GM12878 (cell line): Measurements from ENCODE around the gene ATP8A1. TPM values are rescaled to one million over a fixed set of nuclear protein-coding genes. Genes with fewer than 3 reads are reported as not detected.

ENCODE experiments used
- ATAC-seq: fragments of 200-7000 bp; cut with Tn5 transposase; 3 replicates; pipeline ENCODE4 v1.9.1; 2020; ENCODE audit warnings: mild to moderate bottlenecking, moderate library complexity
- BruUV-seq: library from RNA; stranded (reverse); fragments of 400-500 nt; replicated peaks from 2 replicates; lab custom pipeline; 2021; lab: Mats Ljungman, UMichigan
- CTCF ChIA-PET: fragments of 300-600 bp; sonication (Branson Sonifier 250); formaldehyde crosslinking; extraction: SDS; loops from one replicate; lab custom pipeline; 2021; ENCODE audit warnings: inconsistent platforms; lab: Yijun Ruan, JAX
- POLR2A ChIA-PET: fragments of 350-600 bp; formaldehyde crosslinking; extraction: SDS; loops from one replicate; lab custom pipeline; 2021; ENCODE audit warnings: inconsistent platforms; lab: Charles Lee
- RAD21 ChIA-PET: fragments of 300-600 bp; sonication (Branson Sonifier 250); formaldehyde crosslinking; loops from one replicate; lab custom pipeline; 2023; ENCODE audit warnings: antibody characterized with exemption; ENCODE audit not compliant: unreplicated experiment; lab: Charles Lee
- SMC1A ChIA-PET: fragments of 300-600 bp; sonication (Branson Sonifier 250); formaldehyde crosslinking; loops from one replicate; lab custom pipeline; 2023; ENCODE audit not compliant: unreplicated experiment, uncharacterized antibody; lab: Charles Lee
- DNase-seq: peaks from one replicate; pipeline ENCODE4 v3.0.0-alpha.2; 2011; ENCODE audit warnings: low read depth, low spot score
- FAIRE-seq: peaks from 3 replicates; lab custom pipeline; 2011; peaks lifted over from hg19 to GRCh38; lab: Jason Lieb, UNC
- H2AFZ ChIP-seq: 2 replicates; pipeline ENCODE4 v1.6.0; 2011; ENCODE audit warnings: low read depth, low read length, control low read depth; ENCODE audit not compliant: control insufficient read depth
- H3K27ac ChIP-seq: 2 replicates; pipeline ENCODE4 v1.5.1; 2011; ENCODE audit warnings: control low read depth; ENCODE audit not compliant: control insufficient read depth, insufficient read depth
- H3K27me3 ChIP-seq, 2 experiments: replicated peaks in 1 of 2; 2 replicates each; pipeline versions ENCODE4 v1.6.0 to v1.6.1; 2011; ENCODE audit warnings: low read length in 1 of 2; ENCODE audit not compliant: control insufficient read depth in 2 of 2, insufficient read depth in 2 of 2
- H3K36me3 ChIP-seq, 2 experiments: 2 replicates each; pipeline ENCODE4 v1.5.1; 2011; ENCODE audit warnings: low read length in 1 of 2; ENCODE audit not compliant: control insufficient read depth in 2 of 2, insufficient read depth in 2 of 2
- H3K4me1 ChIP-seq: 2 replicates; pipeline ENCODE4 v1.6.1; 2011; ENCODE audit warnings: mild to moderate bottlenecking, low read length, moderate library complexity, mixed read lengths; ENCODE audit not compliant: control insufficient read depth, insufficient read depth
- H3K4me2 ChIP-seq: 2 replicates; pipeline ENCODE4 v1.6.0; 2011; ENCODE audit warnings: control low read depth; ENCODE audit not compliant: control insufficient read depth, insufficient read depth
- H3K4me3 ChIP-seq: fragments of 200-600 bp; sonication (generic); 2 replicates; pipeline ENCODE4 v1.5.1; 2016
- H3K79me2 ChIP-seq: 2 replicates; pipeline ENCODE4 v1.6.0; 2011; ENCODE audit warnings: low read length; ENCODE audit not compliant: control insufficient read depth, insufficient read depth
- H3K9ac ChIP-seq: 2 replicates; pipeline ENCODE4 v1.8.0; 2011; ENCODE audit warnings: low read length, control low read depth, mixed read lengths; ENCODE audit not compliant: control insufficient read depth, insufficient read depth
- H3K9me3 ChIP-seq: replicated peaks from 3 replicates; pipeline ENCODE4 v1.5.1; 2011; ENCODE audit warnings: mild to moderate bottlenecking, low read length; ENCODE audit not compliant: control insufficient read depth, insufficient read depth
- H4K20me1 ChIP-seq: 2 replicates; pipeline ENCODE4 v1.6.0; 2011; ENCODE audit not compliant: control insufficient read depth, insufficient read depth
- ASH2L ChIP-seq: fragments of 300-600, 200-600 bp; sonication (generic); IDR thresholded peaks from 2 replicates; pipeline ENCODE4 v1.6.1; 2017; ENCODE audit warnings: low read depth, mild to moderate bottlenecking, borderline replicate concordance
- BACH1 ChIP-seq: fragments of 450-650 bp; IDR thresholded peaks from 2 replicates; pipeline ENCODE4 v1.6.1; 2017; ENCODE audit warnings: mild to moderate bottlenecking, borderline replicate concordance
- CHD4 ChIP-seq: fragments of 200-600 bp; sonication (generic); IDR thresholded peaks from 2 replicates; pipeline ENCODE4 v1.6.1; 2016; ENCODE audit warnings: mild to moderate bottlenecking
- CUX1 ChIP-seq: IDR thresholded peaks from 2 replicates; pipeline ENCODE4 v1.6.1; 2012; ENCODE audit warnings: improper control_type of control experiment, low read depth, low read length; ENCODE audit not compliant: insufficient replicate concordance
- ETV6 ChIP-seq, 2 experiments: fragments of 450-650 bp in 1 of 2; IDR thresholded peaks in 1 of 2; conservative IDR thresholded peaks in 1 of 2; 2 replicates each; pipeline ENCODE4 v1.6.1; 2014; ENCODE audit warnings: antibody characterized with exemption in 1 of 2, borderline replicate concordance in 1 of 2, low read depth in 1 of 2, mild to moderate bottlenecking in 1 of 2, moderate library complexity in 1 of 2
- GABPA ChIP-seq: IDR thresholded peaks from 2 replicates; pipeline ENCODE4 v1.6.1; 2014; ENCODE audit warnings: antibody characterized with exemption, low read depth, mild to moderate bottlenecking, inconsistent platforms
- HSF1 ChIP-seq: fragments of 150-350 bp; IDR thresholded peaks from 2 replicates; pipeline ENCODE4 v1.6.1; 2014; ENCODE audit warnings: mild to moderate bottlenecking, low read depth, low read length
- NBN ChIP-seq: fragments of 450-650 bp; IDR thresholded peaks from 2 replicates; pipeline ENCODE4 v1.6.1; 2016
- PAX8 ChIP-seq: fragments of 450-650 bp; IDR thresholded peaks from 2 replicates; pipeline ENCODE4 v1.6.1; 2017; ENCODE audit warnings: mild to moderate bottlenecking, moderate library complexity
- RB1 ChIP-seq: fragments of 450-650 bp; formaldehyde crosslinking; IDR thresholded peaks from 2 replicates; pipeline ENCODE4 v1.6.1; 2017; ENCODE audit warnings: mild to moderate bottlenecking, borderline replicate concordance
- RELB ChIP-seq: fragments of 450-650 bp; IDR thresholded peaks from 2 replicates; pipeline ENCODE4 v1.6.1; 2017; ENCODE audit warnings: low read depth, mild to moderate bottlenecking, moderate library complexity
- SMARCA5 ChIP-seq: fragments of 450-650 bp; IDR thresholded peaks from 2 replicates; pipeline ENCODE4 v1.6.1; 2017; ENCODE audit warnings: mild to moderate bottlenecking
- STAT3 ChIP-seq: IDR thresholded peaks from 2 replicates; pipeline ENCODE4 v1.6.1; 2011; ENCODE audit warnings: low read depth, low read length, improper control_type of control experiment
- WGBS: methylation state at CpG from one replicate; pipeline ENCODE4 v1.1.6; 2016; ENCODE audit warnings: low lambda C conversion rate; ENCODE audit not compliant: insufficient replicate concordance, insufficient coverage; ENCODE audit errors: missing lambda C conversion rate; 5-methylcytosine and 5-hydroxymethylcytosine counted together
- in situ Hi-C: fragments of 300-500 bp; cut with MboI; formaldehyde crosslinking; loops from 9 replicates; pipeline ENCODE4 v1.14.3; 2018; ENCODE audit warnings: mixed read lengths
- intact Hi-C: fragments of 100-400 bp; cut with micrococcal nuclease; formaldehyde crosslinking; loops from one replicate; pipeline ENCODE4 v1.14.2; 2022; ENCODE audit not compliant: unreplicated experiment
- polyA plus RNA-seq, 11 experiments: library from polyadenylated mRNA; depleted of rRNA in 4 of 11; unstranded in 6 of 11; stranded (reverse) in 5 of 11; fragments of >200 nt; fragmentation: Nextera tagmentation in 4 of 11; fragmentation: Illumina TruSeq in 1 of 11; extraction: Ambion mirVana in 4 of 11; extraction: Trizol in 1 of 11; gene quantifications; 1 replicate in 1 of 11; 2 replicates in 10 of 11; pipeline versions ENCODE4 v1.2.1 to v1.2.3, GENCODE V29; 2011 to 2016; ENCODE audit warnings: inconsistent platforms in 2 of 11, missing spikeins in 2 of 11, low read depth in 1 of 11
- total RNA-seq, 4 experiments: library from RNA; depleted of rRNA in 3 of 4; stranded (reverse); fragments of >200 nt in 3 of 4; fragmentation: Illumina TruSeq in 1 of 4; extraction: Trizol in 1 of 4; gene quantifications; 2 replicates each; pipeline versions ENCODE4 v1.2.1 to v1.2.3, GENCODE V29; 2013 to 2021

ATP8A1 gene
- total and polyA plus RNA-seq, 10 of the 15 experiments (the other 5 are each of a cell fraction or from before 2014, with no cell fraction given), result 9.0 to 116 (median 37.3) TPM

GRCh38 chr4:42543762-42544161 is 113.1 kb downstream of the ATP8A1 start (continued):
- TF ChIP-seq HSF1 (no peak), PAX8 (no peak), NBN (no peak)

GRCh38 chr4:42543126-42543525 is 113.8 kb downstream of the ATP8A1 start:
- Histone ChIP-seq H3K9me3 (no peaks in the 10 kb centered on the region), H4K20me1 (no peaks in the 10 kb centered on the region), H3K4me3 (no peak overlapping the region), H3K27me3 (no peaks in the 10 kb centered on the region), H3K27ac (no peak overlapping the region), H3K9ac (no peak overlapping the region), H2AFZ (no peak overlapping the region), H3K36me3 (no peaks in the 10 kb centered on the region; a peak in 2 of 4 replicates), H3K4me1 (no peaks in the 10 kb centered on the region), H3K79me2 (no peaks in the 10 kb centered on the region), H3K4me2 (no peak overlapping the region)
- FAIRE-seq (no peak), DNase-seq (no peak), ATAC-seq (no peak)
- RAD21 ChIA-PET, result no interaction called here
- POLR2A ChIA-PET, result no interaction called here
- 100% methylated on average over 1 of the region's 1 CpG for whole genome bisulfite sequencing
- in situ Hi-C loops (no loop called here), intact Hi-C loops (no loop called here)
- BruUV-seq, result no TSS peak
- no peak for TF ChIP-seq STAT3
- no peak for TF ChIP-seq RB1
- no peak for TF ChIP-seq BACH1
- no peak for TF ChIP-seq CUX1
- no peak for TF ChIP-seq CHD4
- no peak for TF ChIP-seq SMARCA5
- TF ChIP-seq GABPA, result no peak
- TF ChIP-seq ETV6 (conservative IDR thresholded peaks at IDR 0.05 in 1 of 2, IDR thresholded peaks at IDR 0.05 in 1 of 2; ENCODE audit: borderline replicate concordance in 1 of 2, low read depth in 1 of 2), result no peak
- TF ChIP-seq ASH2L, result no peak
- no peak for TF ChIP-seq RELB
- SMC1A ChIA-PET, result interaction anchor here (1.3 to 1.4 kb wide), 3 partner anchors 8 to 321 kb away, joined by 3 to 5 read pairs (median 3); no protein-coding TSS in a partner anchor
- CTCF ChIA-PET, result interaction anchor here (1.0 to 1.8 kb wide), 2 partner anchors 23 to 25 kb away, joined by 4 to 5 read pairs; no protein-coding TSS in a partner anchor
